ENCODE measurements around the gene YAE1. TPM values are rescaled to one million over a fixed set of nuclear protein-coding genes. Genes with fewer than 3 reads are reported as not detected.

YAE1 gene
- total and polyA plus RNA-seq, 3 experiments from 2014 or later: 12.7 to 14.2 (median 13.4) TPM

GRCh38 chr7:39529582-39529981 lies 36.6 kb upstream of the YAE1 start:
- no peak overlapping the region for H3K27ac ChIP-seq (ENCODE audit: low read depth, low read length)
- Mint-ChIP-seq H3K36me3 (no peaks in the 10 kb centered on the region), H3K9me3 (no peaks in the 10 kb centered on the region), H3K4me1 (no peaks in the 10 kb centered on the region), H3K4me3 (no peak overlapping the region), H3K27ac (no peak overlapping the region), H3K27me3 (peaks cover 11 to 13% of the 10 kb centered on the region in 2 donors)
- DNase-seq: no peak
- no peak overlapping the region for H3K4me3 ChIP-seq (ENCODE audit: low read length)
- no peaks in the 10 kb centered on the region for H3K9me3 ChIP-seq (ENCODE audit: low read length)
- ChIA-PET CTCF (no interaction called here), POLR2A (no interaction called here)
- no peaks in the 10 kb centered on the region for H3K36me3 ChIP-seq (ENCODE audit: insufficient read depth, low read length)
- H3K4me1 ChIP-seq (ENCODE audit: insufficient read depth, low read length): no peaks in the 10 kb centered on the region
- H3K27me3 ChIP-seq (ENCODE audit: insufficient read depth, low read length, poor library complexity, severe bottlenecking): peaks cover 3% of the 10 kb centered on the region

- Histone ChIP-seq H3K9me3 (ENCODE audit: low read length) (no peaks in the 10 kb centered on the region), H3K27ac (ENCODE audit: low read depth, low read length) (no peak overlapping the region), H3K4me1 (ENCODE audit: insufficient read depth, low read length) (no peaks in the 10 kb centered on the region), H3K4me3 (ENCODE audit: low read length) (no peak overlapping the region), H3K36me3 (ENCODE audit: insufficient read depth, low read length) (no peaks in the 10 kb centered on the region), H3K27me3 (ENCODE audit: insufficient read depth, low read length, poor library complexity, severe bottlenecking) (peaks cover 3% of the 10 kb centered on the region)
- no peak for DNase-seq
- ChIA-PET CTCF (no interaction called here), POLR2A (no interaction called here)
- Mint-ChIP-seq H3K9me3 (no peaks in the 10 kb centered on the region), H3K27me3 (peaks cover 16 to 18% of the 10 kb centered on the region in 2 donors), H3K4me1 (no peaks in the 10 kb centered on the region), H3K27ac (no peak overlapping the region), H3K36me3 (no peaks in the 10 kb centered on the region), H3K4me3 (no peak overlapping the region)
These were observed 35.2 kb upstream of the YAE1 start for GRCh38 chr7:39530971-39531370.

GRCh38 chr7:39531818-39532217 lies 34.4 kb upstream of the YAE1 start:
- Histone ChIP-seq H3K27me3 (ENCODE audit: insufficient read depth, low read length, poor library complexity, severe bottlenecking) (peaks cover 3% of the 10 kb centered on the region), H3K9me3 (ENCODE audit: low read length) (no peaks in the 10 kb centered on the region), H3K27ac (ENCODE audit: low read depth, low read length) (no peak overlapping the region), H3K4me3 (ENCODE audit: low read length) (no peak overlapping the region), H3K36me3 (ENCODE audit: insufficient read depth, low read length) (no peaks in the 10 kb centered on the region), H3K4me1 (ENCODE audit: insufficient read depth, low read length) (no peaks in the 10 kb centered on the region)
- Mint-ChIP-seq H3K4me1 (no peaks in the 10 kb centered on the region), H3K27me3 (peaks cover 15 to 19% of the 10 kb centered on the region in 2 donors), H3K9me3 (no peaks in the 10 kb centered on the region), H3K4me3 (no peak overlapping the region), H3K36me3 (no peaks in the 10 kb centered on the region), H3K27ac (no peak overlapping the region)
- no peak for DNase-seq
- CTCF ChIA-PET: no interaction called here
- POLR2A ChIA-PET: no interaction called here

DNA sequence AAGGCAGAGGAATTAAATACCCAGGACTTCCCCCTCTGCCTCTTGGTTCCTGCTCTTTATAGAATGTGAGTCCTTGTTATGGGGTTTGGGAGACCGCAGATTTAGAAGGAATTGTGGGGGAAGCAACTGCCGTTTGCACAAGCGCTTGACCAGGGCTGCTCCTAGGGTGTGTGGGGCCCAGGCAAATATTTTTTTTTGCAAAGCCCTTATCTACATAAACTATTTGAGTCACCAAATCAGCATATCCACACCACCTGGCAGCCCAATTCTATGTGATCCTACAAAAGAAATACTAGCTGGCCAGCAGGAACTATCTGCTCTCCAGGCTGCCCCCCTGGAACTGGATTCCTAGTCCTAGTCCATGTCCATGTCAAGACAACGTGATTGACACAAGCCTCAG lies 33.4 kb upstream of the YAE1 start:
- Mint-ChIP-seq H3K4me1 (no peaks in the 10 kb centered on the region), H3K27ac (no peak overlapping the region), H3K4me3 (no peak overlapping the region), H3K36me3 (no peaks in the 10 kb centered on the region), H3K27me3 (peaks cover 15% of the 10 kb centered on the region in 2 donors), H3K9me3 (no peaks in the 10 kb centered on the region)
- no peaks in the 10 kb centered on the region for H3K9me3 ChIP-seq (ENCODE audit: low read length)
- no peaks in the 10 kb centered on the region for H3K4me1 ChIP-seq (ENCODE audit: insufficient read depth, low read length)
- H3K27me3 ChIP-seq (ENCODE audit: insufficient read depth, low read length, poor library complexity, severe bottlenecking): peaks cover 3% of the 10 kb centered on the region
- no peak overlapping the region for H3K27ac ChIP-seq (ENCODE audit: low read depth, low read length)
- H3K4me3 ChIP-seq (ENCODE audit: low read length): no peak overlapping the region
- no peak for DNase-seq
- H3K36me3 ChIP-seq (ENCODE audit: insufficient read depth, low read length): no peaks in the 10 kb centered on the region
- POLR2A ChIA-PET: interaction anchor here (0.6 kb wide), 1 partner anchor 20 kb away, joined by 3 read pairs; no protein-coding TSS in a partner anchor
- CTCF ChIA-PET: no interaction called here

DNA sequence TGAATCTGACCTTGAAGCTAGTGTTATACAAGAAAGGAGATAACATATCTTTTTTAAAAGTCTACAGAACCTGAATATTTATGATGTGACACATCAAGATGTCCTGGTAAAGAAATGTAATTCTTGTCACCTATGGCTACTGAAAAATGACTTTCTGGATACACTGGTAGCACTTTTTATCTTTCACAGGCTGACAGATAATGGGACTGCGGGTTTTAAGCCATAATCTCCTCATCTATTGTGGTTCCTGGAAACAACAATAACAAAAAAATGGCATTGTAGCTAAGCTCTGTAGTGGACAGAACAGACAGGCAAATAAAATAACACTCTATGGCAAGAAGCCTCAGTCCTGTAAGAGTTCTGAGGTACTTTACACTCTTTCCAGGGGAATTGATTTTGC lies 31.6 kb upstream of the YAE1 start:
- ChIA-PET CTCF (no interaction called here), POLR2A (interaction anchor here (0.6 kb wide), 1 partner anchor 67 kb away, joined by 6 read pairs; no protein-coding TSS in a partner anchor)
- DNase-seq: no peak
- Histone ChIP-seq H3K4me3 (ENCODE audit: low read length) (no peak overlapping the region), H3K27me3 (ENCODE audit: insufficient read depth, low read length, poor library complexity, severe bottlenecking) (peaks cover 3% of the 10 kb centered on the region), H3K27ac (ENCODE audit: low read depth, low read length) (no peak overlapping the region), H3K36me3 (ENCODE audit: insufficient read depth, low read length) (no peaks in the 10 kb centered on the region), H3K9me3 (ENCODE audit: low read length) (no peaks in the 10 kb centered on the region), H3K4me1 (ENCODE audit: insufficient read depth, low read length) (no peaks in the 10 kb centered on the region)
- Mint-ChIP-seq H3K4me3 (no peak overlapping the region), H3K9me3 (no peaks in the 10 kb centered on the region), H3K27me3 (peaks cover 10 to 15% of the 10 kb centered on the region in 2 donors), H3K27ac (no peak overlapping the region), H3K4me1 (no peaks in the 10 kb centered on the region), H3K36me3 (no peaks in the 10 kb centered on the region)

- Mint-ChIP-seq H3K9me3 (no peaks in the 10 kb centered on the region), H3K4me1 (no peaks in the 10 kb centered on the region), H3K27ac (no peak overlapping the region), H3K36me3 (no peaks in the 10 kb centered on the region), H3K4me3 (no peak overlapping the region), H3K27me3 (peaks cover 12 to 15% of the 10 kb centered on the region in 2 donors)
- Histone ChIP-seq H3K9me3 (ENCODE audit: low read length) (no peaks in the 10 kb centered on the region), H3K27me3 (ENCODE audit: insufficient read depth, low read length, poor library complexity, severe bottlenecking) (peaks cover 3% of the 10 kb centered on the region), H3K4me1 (ENCODE audit: insufficient read depth, low read length) (no peaks in the 10 kb centered on the region), H3K4me3 (ENCODE audit: low read length) (no peak overlapping the region), H3K27ac (ENCODE audit: low read depth, low read length) (no peak overlapping the region), H3K36me3 (ENCODE audit: insufficient read depth, low read length) (no peaks in the 10 kb centered on the region)
- CTCF ChIA-PET: no interaction called here
- no peak for DNase-seq
- POLR2A ChIA-PET: no interaction called here
These were observed 31.1 kb upstream of the YAE1 start for GRCh38 chr7:39535064-39535463.

DNA sequence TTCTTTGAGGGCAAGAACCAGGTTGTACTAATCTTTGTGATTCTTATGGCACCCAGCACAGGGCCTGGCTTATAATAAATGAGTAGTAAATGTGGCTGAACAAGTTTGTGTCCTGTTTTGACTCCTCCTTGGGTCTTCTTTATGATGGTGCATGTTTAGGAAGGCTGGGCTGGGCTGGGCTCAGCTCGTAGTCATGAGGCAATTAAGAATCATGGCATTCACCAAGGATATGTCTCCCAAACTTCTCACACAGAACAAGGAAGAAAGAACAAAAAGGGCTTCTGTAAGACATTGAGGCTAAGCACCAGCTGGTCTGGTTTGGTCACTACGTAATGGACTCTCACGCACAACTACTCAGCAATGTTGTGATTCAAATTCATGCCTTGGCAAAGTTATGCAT lies 30.5 kb upstream of the YAE1 start:
- H3K4me3 Mint-ChIP-seq: no peak overlapping the region
- H3K36me3 ChIP-seq (ENCODE audit: insufficient read depth, low read length): no peaks in the 10 kb centered on the region
- H3K4me3 ChIP-seq (ENCODE audit: low read length): no peak overlapping the region
- H3K36me3 Mint-ChIP-seq: no peaks in the 10 kb centered on the region
- no peaks in the 10 kb centered on the region for H3K9me3 ChIP-seq (ENCODE audit: low read length)
- H3K4me1 Mint-ChIP-seq: no peaks in the 10 kb centered on the region
- no peak for DNase-seq
- no peaks in the 10 kb centered on the region for H3K4me1 ChIP-seq (ENCODE audit: insufficient read depth, low read length)
- H3K9me3 Mint-ChIP-seq: no peaks in the 10 kb centered on the region
- ChIA-PET CTCF (no interaction called here), POLR2A (no interaction called here)
- H3K27ac ChIP-seq (ENCODE audit: low read depth, low read length): no peak overlapping the region
- no peak overlapping the region for H3K27ac Mint-ChIP-seq
- peaks cover 3% of the 10 kb centered on the region for H3K27me3 ChIP-seq (ENCODE audit: insufficient read depth, low read length, poor library complexity, severe bottlenecking)
- peaks cover 12 to 15% of the 10 kb centered on the region in 2 donors for H3K27me3 Mint-ChIP-seq

DNA sequence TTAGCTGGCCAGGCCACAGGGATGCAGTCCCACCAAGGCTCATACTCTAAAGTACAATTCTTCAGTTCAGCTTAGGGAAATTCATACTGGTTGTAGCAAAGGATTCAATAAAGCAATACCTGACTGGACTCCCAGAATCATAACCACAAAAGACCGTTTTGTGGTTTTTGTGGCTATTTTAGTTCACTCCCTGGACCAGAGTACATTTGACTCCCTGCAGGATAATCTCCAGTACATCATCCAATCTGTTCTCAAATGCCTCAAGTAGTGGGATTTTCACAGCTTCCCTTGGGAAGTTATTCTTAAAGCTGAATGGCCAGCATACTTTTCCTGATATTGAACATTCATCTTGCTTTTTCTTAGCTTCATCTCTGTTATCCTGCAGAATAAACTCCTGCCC lies 29.3 kb upstream of the YAE1 start:
- POLR2A ChIA-PET: no interaction called here
- Histone ChIP-seq H3K36me3 (ENCODE audit: insufficient read depth, low read length) (no peaks in the 10 kb centered on the region), H3K4me1 (ENCODE audit: insufficient read depth, low read length) (no peaks in the 10 kb centered on the region), H3K27ac (ENCODE audit: low read depth, low read length) (no peak overlapping the region), H3K4me3 (ENCODE audit: low read length) (no peak overlapping the region), H3K9me3 (ENCODE audit: low read length) (no peaks in the 10 kb centered on the region), H3K27me3 (ENCODE audit: insufficient read depth, low read length, poor library complexity, severe bottlenecking) (peaks cover 3% of the 10 kb centered on the region)
- no peaks in the 10 kb centered on the region for H3K9me3 Mint-ChIP-seq
- DNase-seq: no peak
- H3K27ac Mint-ChIP-seq: no peak overlapping the region
- no peak overlapping the region for H3K4me3 Mint-ChIP-seq
- peaks cover 10 to 15% of the 10 kb centered on the region in 2 donors for H3K27me3 Mint-ChIP-seq
- CTCF ChIA-PET: no interaction called here
- H3K4me1 Mint-ChIP-seq: no peaks in the 10 kb centered on the region
- H3K36me3 Mint-ChIP-seq: no peaks in the 10 kb centered on the region

DNA sequence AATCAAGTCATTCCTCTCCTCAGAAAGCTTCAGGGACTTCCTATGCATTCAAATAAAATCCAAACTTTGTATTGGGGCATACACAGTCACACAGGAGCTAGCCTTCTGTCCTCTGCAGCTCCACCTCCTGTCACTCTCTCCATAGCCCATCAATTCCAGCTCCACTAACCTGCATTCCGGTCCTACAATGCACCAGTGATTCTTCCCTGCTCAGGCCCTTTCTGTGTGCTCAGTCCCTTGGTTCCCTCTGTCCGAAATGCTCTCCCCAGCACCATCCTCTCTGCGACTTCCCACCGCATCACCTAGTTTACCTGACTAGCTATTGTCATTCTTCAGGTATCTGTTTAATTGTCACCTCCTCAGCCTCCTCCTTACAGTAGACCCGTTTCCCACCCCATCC lies 26.4 kb upstream of the YAE1 start:
- ChIA-PET POLR2A (no interaction called here), CTCF (no interaction called here)
- no peaks in the 10 kb centered on the region for H3K4me1 Mint-ChIP-seq
- H3K4me3 Mint-ChIP-seq: no peak overlapping the region
- H3K36me3 Mint-ChIP-seq: peaks cover 0 to 2% (median 0%) of the 10 kb centered on the region in 3 donors
- H3K4me3 ChIP-seq (ENCODE audit: low read length): no peak overlapping the region
- no peak overlapping the region for H3K27ac ChIP-seq (ENCODE audit: low read depth, low read length)
- no peaks in the 10 kb centered on the region for H3K36me3 ChIP-seq (ENCODE audit: insufficient read depth, low read length)
- H3K27me3 ChIP-seq (ENCODE audit: insufficient read depth, low read length, poor library complexity, severe bottlenecking): no peaks in the 10 kb centered on the region
- no peak for DNase-seq
- no peaks in the 10 kb centered on the region for H3K4me1 ChIP-seq (ENCODE audit: insufficient read depth, low read length)
- H3K27ac Mint-ChIP-seq: no peak overlapping the region
- H3K27me3 Mint-ChIP-seq: peaks cover 8 to 20% of the 10 kb centered on the region in 2 donors
- no peaks in the 10 kb centered on the region for H3K9me3 ChIP-seq (ENCODE audit: low read length)
- no peaks in the 10 kb centered on the region for H3K9me3 Mint-ChIP-seq

Measured in CD8-positive, alpha-beta memory T cell (primary cell).